Mammary epithelial cell (primary cell): ENCODE measurements around the gene GPRIN3.

Experiments
- EZH2 ChIP-seq: IDR thresholded peaks from 2 replicates; pipeline ENCODE4 v1.6.1; 2012; ENCODE audit warnings: low read length, inconsistent platforms, borderline replicate concordance
- TF ChIP-seq, protein P1 (sequence below), 2 donors: IDR thresholded peaks in 1 of 2; conservative IDR thresholded peaks in 1 of 2; 2 replicates each; pipeline ENCODE4 v1.5.1; 2011 to 2012; ENCODE audit warnings: inconsistent platforms in 2 of 2, low read length in 2 of 2, mild to moderate bottlenecking in 2 of 2, control low read depth in 1 of 2, low read depth in 1 of 2; ENCODE audit not compliant: insufficient read depth in 1 of 2; ENCODE audit errors: extremely low read depth in 1 of 2

DNA sequence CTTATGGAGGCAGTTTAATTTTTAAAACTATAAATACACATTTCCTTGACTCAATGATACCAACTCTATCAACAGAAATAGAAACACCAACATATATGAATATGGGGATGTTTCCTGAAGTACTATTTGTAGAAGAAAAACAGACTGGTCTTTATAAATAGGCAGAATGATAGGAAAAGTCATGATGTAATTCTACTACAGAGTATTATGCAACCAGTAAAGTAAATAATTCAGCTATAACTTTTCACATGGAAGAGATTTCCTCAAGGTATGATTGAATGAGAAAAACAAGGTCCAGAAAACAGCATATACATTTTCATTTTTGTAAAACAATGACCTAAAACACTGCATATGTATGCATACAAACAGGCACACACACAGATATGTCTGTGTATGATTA lies 56.2 kb downstream of the GPRIN3 start:
- TF ChIP-seq, protein P1, sequence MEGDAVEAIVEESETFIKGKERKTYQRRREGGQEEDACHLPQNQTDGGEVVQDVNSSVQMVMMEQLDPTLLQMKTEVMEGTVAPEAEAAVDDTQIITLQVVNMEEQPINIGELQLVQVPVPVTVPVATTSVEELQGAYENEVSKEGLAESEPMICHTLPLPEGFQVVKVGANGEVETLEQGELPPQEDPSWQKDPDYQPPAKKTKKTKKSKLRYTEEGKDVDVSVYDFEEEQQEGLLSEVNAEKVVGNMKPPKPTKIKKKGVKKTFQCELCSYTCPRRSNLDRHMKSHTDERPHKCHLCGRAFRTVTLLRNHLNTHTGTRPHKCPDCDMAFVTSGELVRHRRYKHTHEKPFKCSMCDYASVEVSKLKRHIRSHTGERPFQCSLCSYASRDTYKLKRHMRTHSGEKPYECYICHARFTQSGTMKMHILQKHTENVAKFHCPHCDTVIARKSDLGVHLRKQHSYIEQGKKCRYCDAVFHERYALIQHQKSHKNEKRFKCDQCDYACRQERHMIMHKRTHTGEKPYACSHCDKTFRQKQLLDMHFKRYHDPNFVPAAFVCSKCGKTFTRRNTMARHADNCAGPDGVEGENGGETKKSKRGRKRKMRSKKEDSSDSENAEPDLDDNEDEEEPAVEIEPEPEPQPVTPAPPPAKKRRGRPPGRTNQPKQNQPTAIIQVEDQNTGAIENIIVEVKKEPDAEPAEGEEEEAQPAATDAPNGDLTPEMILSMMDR (conservative IDR thresholded peaks at IDR 0.05 in 1 of 2, IDR thresholded peaks at IDR 0.05 in 1 of 2; ENCODE audit: extremely low read depth in 1 of 2, insufficient read depth in 1 of 2, low read depth in 1 of 2, low read length in 2 of 2) = no peak
- TF ChIP-seq EZH2 = no peak
